ENCODE data around the gene DLGAP1. TPM values are rescaled to one million over a fixed set of nuclear protein-coding genes. Genes with fewer than 3 reads are reported as not detected.
A peak's percentile ranks its signal among the peaks of the same experiment; 100 is the strongest.

DLGAP1 gene
- total RNA-seq, 4 donors from 2014 or later: 1.2 to 1.4 (median 1.4) TPM

DNA sequence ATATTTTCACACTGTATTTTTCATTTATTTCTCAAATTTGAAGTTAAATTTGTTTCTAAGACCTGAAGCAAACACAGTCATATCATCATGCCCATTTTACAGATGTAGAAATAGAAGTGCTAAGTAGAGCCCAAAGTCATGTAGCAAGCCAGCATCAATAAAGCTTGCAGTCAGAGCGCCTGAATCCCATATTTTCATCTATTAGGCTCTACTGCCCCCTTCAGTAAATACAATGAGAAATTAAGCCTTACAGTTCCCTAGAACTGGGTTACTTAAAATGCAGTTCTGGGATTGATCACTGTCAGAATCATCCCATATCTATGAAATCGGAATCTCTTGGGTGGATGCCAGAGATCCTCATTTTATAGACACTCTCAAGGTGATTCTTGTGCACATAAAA is 585.3 kb downstream of the DLGAP1 start:
- no peak for DNase-seq (ENCODE audit: extremely low spot score)

GRCh38 chr18:3867864-3868311 is 587.2 kb downstream of the DLGAP1 start:
- DNase-seq (ENCODE audit: extremely low spot score): no peak
- intact Hi-C loops (cut with DNase I): no loop called here
- Histone ChIP-seq H3K9me3 (no peaks in the 10 kb centered on the region), H3K36me3 (no peaks in the 10 kb centered on the region), H3K27ac (replicated peaks in 1 of 4) (no peak overlapping the region), H3K4me3 (no peak overlapping the region), H3K27me3 (no peaks in the 10 kb centered on the region), H3K4me1 (no peaks in the 10 kb centered on the region)
- WGBS: 44% methylated on average over 8 of the region's 8 CpGs
- TF ChIP-seq EP300 (IDR thresholded peaks at IDR 0.05): no peak
- TF ChIP-seq POLR2AphosphoS5 (IDR thresholded peaks at IDR 0.05): no peak
- no peak for TF ChIP-seq POLR2A (IDR thresholded peaks at IDR 0.05; ENCODE audit: low read depth)
- TF ChIP-seq CTCF (IDR thresholded peaks at IDR 0.05): no peak

More for the DNA sequence above, 585.3 kb downstream of the DLGAP1 start:
- Histone ChIP-seq H3K4me3 (no peak overlapping the region), H3K36me3 (no peaks in the 10 kb centered on the region), H3K27me3 (no peaks in the 10 kb centered on the region), H3K27ac (replicated peaks in 1 of 4) (no peak overlapping the region), H3K4me1 (no peaks in the 10 kb centered on the region), H3K9me3 (no peaks in the 10 kb centered on the region)
- 18% methylated on average over 2 of the region's 2 CpGs for WGBS
- intact Hi-C loops (cut with DNase I): loop anchor here (2.0 to 10.0 kb wide), 3 partner anchors 99 to 165 kb away; no protein-coding TSS in a partner anchor
- TF ChIP-seq CTCF (IDR thresholded peaks at IDR 0.05) (peak in 2 of 3 experiments; percentile 35 to 48), EP300 (IDR thresholded peaks at IDR 0.05) (no peak)

DNA sequence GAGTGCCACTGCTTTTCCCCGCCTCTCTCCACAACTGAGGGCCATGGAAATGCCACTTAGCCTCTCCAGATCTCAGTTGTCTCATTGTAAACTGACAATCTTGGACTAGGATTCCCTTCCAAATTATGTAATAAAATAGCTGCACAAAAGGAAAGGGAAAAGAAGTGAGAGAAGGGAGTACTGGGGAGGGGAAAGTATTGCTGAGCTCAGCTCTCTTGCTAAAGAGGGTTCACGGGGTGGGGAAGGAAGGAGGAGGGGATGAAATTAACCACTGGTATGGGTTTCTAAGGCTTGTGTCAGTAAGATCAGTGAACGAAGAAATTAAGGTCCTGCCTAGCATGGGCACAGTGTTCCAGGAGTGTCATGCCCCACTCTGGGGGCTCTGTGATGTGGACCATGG is 587.9 kb downstream of the DLGAP1 start:
- no peaks in the 10 kb centered on the region for H3K27me3 ChIP-seq
- no peak for DNase-seq (ENCODE audit: extremely low spot score)
- H3K27ac ChIP-seq (replicated peaks in 1 of 4): no peak overlapping the region
- no peaks in the 10 kb centered on the region for H3K4me1 ChIP-seq
- no peaks in the 10 kb centered on the region for H3K36me3 ChIP-seq
- TF ChIP-seq CTCF (IDR thresholded peaks at IDR 0.05): no peak
- TF ChIP-seq POLR2A (IDR thresholded peaks at IDR 0.05; ENCODE audit: low read depth): no peak
- no peak for TF ChIP-seq EP300 (IDR thresholded peaks at IDR 0.05)
- TF ChIP-seq POLR2AphosphoS5 (IDR thresholded peaks at IDR 0.05): no peak
- no peaks in the 10 kb centered on the region for H3K9me3 ChIP-seq
- no peak overlapping the region for H3K4me3 ChIP-seq
- intact Hi-C loops (cut with DNase I): no loop called here
- 84% methylated on average over 3 of the region's 3 CpGs for WGBS

- WGBS: 89% methylated on average over 4 of the region's 4 CpGs
- DNase-seq (ENCODE audit: extremely low spot score): no peak
- Histone ChIP-seq H3K4me1 (no peaks in the 10 kb centered on the region), H3K27ac (replicated peaks in 1 of 4) (no peak overlapping the region), H3K9me3 (no peaks in the 10 kb centered on the region), H3K4me3 (no peak overlapping the region), H3K27me3 (no peaks in the 10 kb centered on the region), H3K36me3 (no peaks in the 10 kb centered on the region)
- intact Hi-C loops (cut with DNase I): no loop called here
- TF ChIP-seq POLR2AphosphoS5 (IDR thresholded peaks at IDR 0.05) (no peak), POLR2A (IDR thresholded peaks at IDR 0.05; ENCODE audit: low read depth) (no peak), CTCF (IDR thresholded peaks at IDR 0.05) (no peak), EP300 (IDR thresholded peaks at IDR 0.05) (no peak)
Observed at GRCh38 chr18:3864669-3865298, 590.3 kb downstream of the DLGAP1 start.

- intact Hi-C loops (cut with DNase I): no loop called here
- Histone ChIP-seq H3K27me3 (no peaks in the 10 kb centered on the region), H3K9me3 (no peaks in the 10 kb centered on the region), H3K36me3 (no peaks in the 10 kb centered on the region), H3K4me3 (no peak overlapping the region), H3K4me1 (no peaks in the 10 kb centered on the region), H3K27ac (replicated peaks in 1 of 4) (no peak overlapping the region)
- DNase-seq (ENCODE audit: extremely low spot score): no peak
- 61% methylated on average over 4 of the region's 4 CpGs for WGBS
- TF ChIP-seq CTCF (IDR thresholded peaks at IDR 0.05): no peak
- no peak for TF ChIP-seq EP300 (IDR thresholded peaks at IDR 0.05)
- no peak for TF ChIP-seq POLR2AphosphoS5 (IDR thresholded peaks at IDR 0.05)
- no peak for TF ChIP-seq POLR2A (IDR thresholded peaks at IDR 0.05; ENCODE audit: low read depth)
Observed at GRCh38 chr18:3863593-3863992, 591.5 kb downstream of the DLGAP1 start.
